ENCODE measurements around the gene PYGB.

The PYGB gene

GRCh38 chr20:25278636-25279361 is 30.9 kb downstream of the PYGB start:
- H3K4me3 ChIP-seq (ENCODE audit: control insufficient read depth, low read depth, low read length) = no peak overlapping the region
- DNase-seq (ENCODE audit: low read depth) = no peak
- TF ChIP-seq CTCF (conservative IDR thresholded peaks at IDR 0.05; ENCODE audit: control insufficient read depth, insufficient read depth, low read depth, low read length) = no peak

DNA sequence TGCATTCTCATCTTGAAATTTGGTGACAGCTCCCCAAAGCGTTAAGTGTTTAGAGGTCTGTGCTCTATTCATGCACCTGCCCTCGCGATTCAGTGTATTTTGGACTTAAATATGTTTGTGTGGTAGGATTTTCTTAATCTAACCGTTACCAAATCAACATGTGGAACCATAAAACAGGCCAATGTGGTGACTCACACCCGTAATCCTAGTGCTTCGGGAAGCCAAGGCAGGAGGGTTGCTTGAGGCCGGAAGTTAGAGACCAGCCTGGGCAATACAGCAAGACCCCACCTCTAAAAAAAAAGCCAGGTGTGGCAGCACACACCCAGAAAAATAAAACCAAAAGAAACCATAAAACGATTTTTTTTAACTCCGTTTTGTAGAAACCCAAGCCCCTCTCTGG is 31.5 kb downstream of the PYGB start:
- DNase-seq (ENCODE audit: low read depth) = peak; percentile 40
- H3K4me3 ChIP-seq (ENCODE audit: control insufficient read depth, low read depth, low read length) = no peak overlapping the region
- TF ChIP-seq CTCF (conservative IDR thresholded peaks at IDR 0.05; ENCODE audit: control insufficient read depth, insufficient read depth, low read depth, low read length) = no peak

DNA sequence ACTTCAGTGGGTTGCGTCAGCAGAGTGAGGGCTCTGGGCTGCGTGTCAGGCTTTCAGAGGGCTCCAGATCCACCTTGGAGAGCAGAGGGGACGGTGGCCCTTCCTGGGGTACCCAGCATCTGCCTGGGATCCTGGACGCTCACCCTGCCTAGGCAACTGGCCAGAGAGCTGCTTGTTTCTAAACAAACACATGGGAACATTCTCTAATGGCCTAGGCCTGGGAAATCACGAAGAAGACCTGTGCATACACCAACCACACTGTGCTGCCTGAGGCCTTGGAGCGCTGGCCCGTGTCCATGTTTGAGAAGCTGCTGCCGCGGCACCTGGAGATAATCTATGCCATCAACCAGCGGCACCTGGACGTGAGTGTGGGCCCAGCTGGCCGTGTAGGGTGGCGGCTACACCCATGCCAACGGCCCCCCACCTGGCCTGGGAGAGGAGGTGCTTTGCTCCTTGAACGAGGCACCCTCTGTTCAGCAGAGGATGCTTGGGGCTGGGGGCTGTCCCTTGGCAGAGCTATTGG is 32.2 kb downstream of the PYGB start:
- no peak overlapping the region for H3K4me3 ChIP-seq (ENCODE audit: control insufficient read depth, low read depth, low read length)
- no peak for TF ChIP-seq CTCF (conservative IDR thresholded peaks at IDR 0.05; ENCODE audit: control insufficient read depth, insufficient read depth, low read depth, low read length)
- DNase-seq (ENCODE audit: low read depth) = no peak

GRCh38 chr20:25280574-25281535 is 33.0 kb downstream of the PYGB start:
- no peak for TF ChIP-seq CTCF (conservative IDR thresholded peaks at IDR 0.05; ENCODE audit: control insufficient read depth, insufficient read depth, low read depth, low read length)
- H3K4me3 ChIP-seq (ENCODE audit: control insufficient read depth, low read depth, low read length) = no peak overlapping the region
- DNase-seq (ENCODE audit: low read depth) = no peak

- no peak for DNase-seq (ENCODE audit: low read depth)
- no peak for TF ChIP-seq CTCF (conservative IDR thresholded peaks at IDR 0.05; ENCODE audit: control insufficient read depth, insufficient read depth, low read depth, low read length)
- no peak overlapping the region for H3K4me3 ChIP-seq (ENCODE audit: control insufficient read depth, low read depth, low read length)
Observed at GRCh38 chr20:25281541-25281991, 33.7 kb downstream of the PYGB start.

- no peak for DNase-seq (ENCODE audit: low read depth)
- TF ChIP-seq CTCF (conservative IDR thresholded peaks at IDR 0.05; ENCODE audit: control insufficient read depth, insufficient read depth, low read depth, low read length) = no peak
- no peak overlapping the region for H3K4me3 ChIP-seq (ENCODE audit: control insufficient read depth, low read depth, low read length)
Observed at GRCh38 chr20:25282034-25282781, 34.3 kb downstream of the PYGB start.

Data from fibroblast of mammary gland (primary cell).